ENCODE data around the gene IGSF8.

GRCh38 chr1:160144921-160145320 lies 46.5 kb upstream of the IGSF8 start:
- TF ChIP-seq CTCF (conservative IDR thresholded peaks at IDR 0.05) (no peak), ZFX (IDR thresholded peaks at IDR 0.05) (no peak)

All from C4-2B (cell line).